OCI-LY3 (cell line): Measurements from ENCODE around the gene KDM4B.

Experiments
- EZH2phosphoT487 ChIP-seq: fragments of 200-600 bp; shearing (Covaris generic); IDR thresholded peaks from 2 replicates; pipeline ENCODE4 v1.6.1; 2018; ENCODE audit warnings: antibody characterized with exemption, mixed run types, low read depth
- TF ChIP-seq, protein P1 (sequence below): fragments of 200-600, 300-600 bp; sonication (generic); IDR thresholded peaks from 2 replicates; pipeline ENCODE4 v1.5.1; 2014; ENCODE audit warnings: antibody characterized with exemption, low read length, low read depth

DNA sequence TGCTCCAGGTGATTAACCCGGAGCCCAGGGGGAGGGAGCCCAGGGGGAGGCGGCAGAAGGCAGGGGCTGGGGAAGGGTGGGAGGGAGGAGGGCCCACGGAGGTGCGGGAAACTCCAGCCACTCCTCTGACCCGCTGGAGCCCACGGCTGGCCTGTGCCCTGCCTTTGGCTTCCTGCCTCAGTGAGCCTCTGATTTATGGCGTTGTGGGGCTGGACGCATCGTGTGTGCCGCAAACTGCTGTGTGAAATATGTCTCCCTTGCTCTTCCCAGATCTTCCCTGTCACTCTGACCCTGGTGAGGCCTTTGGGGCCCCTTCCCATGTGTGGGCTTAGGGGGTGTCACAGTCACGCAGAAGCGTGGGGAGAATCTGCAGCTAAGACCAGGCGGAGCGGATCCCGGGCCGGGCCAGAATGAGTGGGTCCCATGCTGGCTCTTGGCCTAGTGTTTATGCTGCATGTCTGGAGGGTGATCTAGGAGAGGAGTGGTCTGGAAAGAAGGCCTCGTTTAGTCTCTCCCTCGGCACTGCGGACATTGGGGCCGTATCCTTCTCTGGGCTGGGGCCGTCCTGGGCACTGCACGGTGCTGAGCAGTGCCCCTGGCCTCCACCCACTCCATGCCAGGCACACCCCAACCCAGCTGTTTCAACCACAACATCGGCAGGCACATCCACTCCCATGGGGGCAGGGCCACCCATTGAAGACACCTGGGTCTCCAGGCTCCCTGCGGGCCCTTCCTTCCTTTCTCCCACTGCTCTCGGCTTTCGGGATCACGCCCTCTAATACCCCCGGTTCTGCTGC lies 123.0 kb downstream of the KDM4B start:
- TF ChIP-seq EZH2phosphoT487 = no peak
- TF ChIP-seq, protein P1, sequence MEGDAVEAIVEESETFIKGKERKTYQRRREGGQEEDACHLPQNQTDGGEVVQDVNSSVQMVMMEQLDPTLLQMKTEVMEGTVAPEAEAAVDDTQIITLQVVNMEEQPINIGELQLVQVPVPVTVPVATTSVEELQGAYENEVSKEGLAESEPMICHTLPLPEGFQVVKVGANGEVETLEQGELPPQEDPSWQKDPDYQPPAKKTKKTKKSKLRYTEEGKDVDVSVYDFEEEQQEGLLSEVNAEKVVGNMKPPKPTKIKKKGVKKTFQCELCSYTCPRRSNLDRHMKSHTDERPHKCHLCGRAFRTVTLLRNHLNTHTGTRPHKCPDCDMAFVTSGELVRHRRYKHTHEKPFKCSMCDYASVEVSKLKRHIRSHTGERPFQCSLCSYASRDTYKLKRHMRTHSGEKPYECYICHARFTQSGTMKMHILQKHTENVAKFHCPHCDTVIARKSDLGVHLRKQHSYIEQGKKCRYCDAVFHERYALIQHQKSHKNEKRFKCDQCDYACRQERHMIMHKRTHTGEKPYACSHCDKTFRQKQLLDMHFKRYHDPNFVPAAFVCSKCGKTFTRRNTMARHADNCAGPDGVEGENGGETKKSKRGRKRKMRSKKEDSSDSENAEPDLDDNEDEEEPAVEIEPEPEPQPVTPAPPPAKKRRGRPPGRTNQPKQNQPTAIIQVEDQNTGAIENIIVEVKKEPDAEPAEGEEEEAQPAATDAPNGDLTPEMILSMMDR = no peak
